ENCODE results near the gene KNG1.

- no peak for TF ChIP-seq CTCF (conservative IDR thresholded peaks at IDR 0.05; ENCODE audit: low read depth, low read length)
- TF ChIP-seq EZH2 (IDR thresholded peaks at IDR 0.05; ENCODE audit: borderline replicate concordance, low read depth, low read length, poor library complexity, severe bottlenecking) = no peak
These were observed 33.2 kb upstream of the KNG1 start for GRCh38 chr3:186683979-186684378.

Data from A673 (cell line).